Choroid plexus epithelial cell (primary cell): ENCODE results near the gene NPLOC4.

ENCODE experiments used
- DNase-seq: peaks from one replicate; pipeline ENCODE4 v3.0.0-alpha.2; 2010; ENCODE audit warnings: low read depth
- H3K4me3 ChIP-seq: 2 replicates; pipeline ENCODE4 v1.5.1; 2011; ENCODE audit warnings: low read depth, mild to moderate bottlenecking, control low read depth, low read length, moderate library complexity
- TF ChIP-seq, protein P1 (sequence below): conservative IDR thresholded peaks from 2 replicates; pipeline ENCODE4 v1.5.1; 2011; ENCODE audit warnings: low read depth, mild to moderate bottlenecking, control low read depth, inconsistent platforms, low read length, moderate library complexity

The NPLOC4 gene

DNA sequence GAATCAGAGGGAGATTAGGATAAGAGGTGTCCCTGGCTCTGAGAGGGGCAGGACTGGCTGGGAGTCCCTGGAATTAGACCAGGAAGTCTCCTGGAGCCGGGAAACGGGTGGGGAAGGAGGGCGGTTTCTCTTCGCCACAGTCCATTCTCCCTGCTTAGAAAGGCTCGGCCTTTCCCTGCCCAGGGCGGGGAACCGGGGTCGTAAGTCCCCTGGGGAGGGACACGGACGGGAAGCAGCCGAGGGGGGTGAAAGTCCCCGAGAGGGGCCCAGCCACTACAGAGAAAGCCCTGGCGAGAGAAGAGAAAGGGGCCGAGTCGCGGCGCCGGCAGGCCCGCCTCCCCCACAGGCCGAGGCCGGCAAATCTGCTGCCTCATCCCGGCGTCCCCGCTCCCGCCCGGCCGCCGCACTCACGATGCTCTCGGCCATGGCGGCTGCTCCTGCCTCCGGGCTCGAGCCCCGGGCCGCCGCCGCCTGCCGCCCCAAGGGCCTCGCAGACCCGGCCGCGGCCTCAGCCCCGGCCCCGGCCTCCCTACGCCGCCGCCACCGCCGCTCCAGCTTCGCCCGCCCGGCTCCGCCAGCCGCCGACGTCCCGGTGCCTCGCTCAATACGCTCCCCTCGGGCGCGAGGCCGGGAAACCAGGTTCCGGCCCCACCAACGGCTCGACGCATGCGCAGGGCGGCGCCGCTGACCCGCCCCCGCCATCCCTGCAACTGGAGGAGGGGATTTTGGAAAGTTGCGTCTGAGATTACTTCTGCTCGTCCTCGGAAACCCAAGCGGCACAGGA, at the start of gene NPLOC4, which contains the start of gene TSPAN10:
Gene NPLOC4 (minus strand): TSS at position 608 of the 784 bp plus-strand sequence. CDS start 182 bp downstream, at position 426.
Gene TSPAN10 (plus strand): TSS at position 692 of the 784 bp plus-strand sequence. CDS start 5,217 bp downstream, outside the sequence.
- TF ChIP-seq, protein P1, sequence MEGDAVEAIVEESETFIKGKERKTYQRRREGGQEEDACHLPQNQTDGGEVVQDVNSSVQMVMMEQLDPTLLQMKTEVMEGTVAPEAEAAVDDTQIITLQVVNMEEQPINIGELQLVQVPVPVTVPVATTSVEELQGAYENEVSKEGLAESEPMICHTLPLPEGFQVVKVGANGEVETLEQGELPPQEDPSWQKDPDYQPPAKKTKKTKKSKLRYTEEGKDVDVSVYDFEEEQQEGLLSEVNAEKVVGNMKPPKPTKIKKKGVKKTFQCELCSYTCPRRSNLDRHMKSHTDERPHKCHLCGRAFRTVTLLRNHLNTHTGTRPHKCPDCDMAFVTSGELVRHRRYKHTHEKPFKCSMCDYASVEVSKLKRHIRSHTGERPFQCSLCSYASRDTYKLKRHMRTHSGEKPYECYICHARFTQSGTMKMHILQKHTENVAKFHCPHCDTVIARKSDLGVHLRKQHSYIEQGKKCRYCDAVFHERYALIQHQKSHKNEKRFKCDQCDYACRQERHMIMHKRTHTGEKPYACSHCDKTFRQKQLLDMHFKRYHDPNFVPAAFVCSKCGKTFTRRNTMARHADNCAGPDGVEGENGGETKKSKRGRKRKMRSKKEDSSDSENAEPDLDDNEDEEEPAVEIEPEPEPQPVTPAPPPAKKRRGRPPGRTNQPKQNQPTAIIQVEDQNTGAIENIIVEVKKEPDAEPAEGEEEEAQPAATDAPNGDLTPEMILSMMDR = no peak
- peak; percentile 87 for DNase-seq
- peak within 1 kb of the TSS; percentile 84 for H3K4me3 ChIP-seq

DNA sequence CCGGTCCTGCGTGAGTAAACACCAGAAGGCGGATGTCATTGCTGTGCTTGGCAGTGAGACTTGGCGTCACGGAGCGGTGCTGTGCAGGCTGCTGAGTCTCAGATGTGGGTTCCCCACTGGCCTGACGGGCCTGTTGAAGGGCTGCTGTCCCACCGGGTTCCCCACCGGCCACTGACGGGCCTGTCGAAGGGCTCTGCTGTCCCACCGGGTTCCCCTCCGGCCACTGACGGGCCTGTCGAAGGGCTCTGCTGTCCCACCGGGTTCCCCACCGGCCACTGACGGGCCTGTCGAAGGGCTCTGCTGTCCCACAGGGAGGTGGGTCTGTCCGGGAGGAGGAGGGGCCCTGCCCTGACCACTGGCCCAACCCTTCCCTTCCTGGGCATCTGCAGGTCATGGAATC, 49.7 kb upstream of the NPLOC4 start:
- no peak for DNase-seq
- no peak overlapping the region for H3K4me3 ChIP-seq
- TF ChIP-seq, protein P1 = no peak

DNA sequence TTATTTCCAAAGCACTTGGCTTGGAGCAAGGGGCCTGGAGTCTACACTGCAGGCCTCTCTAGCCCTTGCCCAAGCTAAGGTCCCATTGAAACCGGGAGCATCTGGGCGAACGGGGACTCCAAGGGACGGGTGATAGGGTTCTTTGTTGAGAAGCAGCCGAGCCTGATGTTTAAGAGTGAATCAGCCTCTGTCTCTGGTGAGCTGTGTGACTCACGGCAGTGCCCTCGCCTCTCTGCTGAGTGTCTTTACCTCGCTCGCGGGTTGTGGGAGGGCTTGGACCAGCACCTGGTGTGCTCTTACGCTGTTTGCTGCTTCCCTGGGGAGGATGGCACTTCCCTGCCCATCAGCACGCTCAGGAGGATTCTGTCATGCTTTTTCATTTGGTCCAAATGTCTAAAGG, 48.2 kb upstream of the NPLOC4 start:
- peak; percentile 61 for DNase-seq
- H3K4me3 ChIP-seq = peak overlapping the region; percentile 76
- TF ChIP-seq, protein P1 = no peak

DNA sequence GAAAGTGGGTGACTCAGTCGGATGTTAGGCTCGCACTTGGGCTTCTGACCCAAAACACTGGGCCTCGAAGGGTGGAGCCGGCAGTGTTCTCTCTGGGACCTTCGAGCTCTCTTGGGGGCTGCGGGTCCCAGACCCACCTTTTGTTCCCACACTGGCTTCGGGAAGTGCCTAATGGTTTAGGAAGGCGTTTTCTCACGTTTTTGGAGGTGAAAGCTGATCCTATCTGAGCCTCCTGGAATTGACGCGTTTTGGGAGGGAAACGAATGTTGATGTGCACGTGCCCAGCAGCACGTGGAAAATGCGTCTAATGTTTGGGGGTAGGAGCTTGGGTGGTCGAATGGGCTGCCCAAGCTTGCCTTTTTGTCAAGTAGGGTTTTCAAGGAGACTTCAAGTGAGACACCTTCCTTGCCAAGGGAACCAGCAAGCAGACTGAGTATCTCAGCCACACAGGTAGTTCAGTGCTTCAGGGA, 47.6 kb upstream of the NPLOC4 start:
- TF ChIP-seq, protein P1 = no peak
- DNase-seq = no peak
- peak overlapping the region; percentile 76 for H3K4me3 ChIP-seq

DNA sequence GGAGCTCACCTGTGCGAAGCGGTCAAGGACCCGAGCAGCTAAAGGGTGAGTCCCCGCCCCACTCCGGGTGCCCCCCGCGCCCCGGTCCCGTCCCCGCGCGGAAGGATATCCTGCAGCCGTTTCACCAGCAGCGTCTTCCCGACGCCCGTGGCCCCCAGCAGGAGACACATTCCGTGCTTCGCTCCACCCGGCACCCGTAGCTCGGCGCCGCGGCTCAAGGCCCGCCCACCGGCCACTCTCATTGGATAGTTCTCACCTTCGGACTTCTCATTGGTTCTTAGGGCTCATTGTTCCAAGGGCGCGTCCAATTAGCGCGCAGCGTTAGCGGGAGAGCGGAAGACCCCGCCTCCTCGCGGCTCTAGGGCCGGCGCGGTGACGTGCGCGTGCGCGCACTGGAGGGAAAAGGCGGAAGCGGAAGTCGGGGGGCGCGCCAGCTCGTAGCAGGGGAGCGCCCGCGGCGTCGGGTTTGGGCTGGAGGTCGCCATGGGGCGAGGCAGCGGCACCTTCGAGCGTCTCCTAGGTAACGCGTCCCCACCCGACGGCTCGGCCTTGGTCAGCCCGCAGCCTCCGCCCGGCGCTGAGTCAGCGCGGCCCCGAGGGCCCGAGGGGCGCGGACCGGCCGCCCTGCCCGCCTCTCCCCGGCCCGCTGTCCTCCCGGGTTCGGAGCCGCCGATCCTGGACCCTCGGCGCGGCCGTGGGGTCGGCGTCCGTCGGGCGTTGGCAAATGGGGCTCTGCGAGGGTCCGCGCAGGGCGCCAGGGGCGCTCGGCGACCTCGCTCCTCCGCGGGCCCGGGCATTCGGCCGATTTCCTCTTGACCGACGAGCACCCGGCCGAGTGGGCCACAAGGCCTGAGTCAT, 46.9 kb upstream of the NPLOC4 start, which contains the start of the genes ARL16 and HGS:
Gene ARL16 (minus strand): TSS at position 214 of the 858 bp plus-strand sequence. CDS start 44 bp downstream, at position 170.
Gene HGS (plus strand): TSS at position 428 of the 858 bp plus-strand sequence. CDS start 56 bp downstream, at position 484.
- DNase-seq = peak; percentile 99
- H3K4me3 ChIP-seq = peak within 1 kb of the TSS; percentile 76
- TF ChIP-seq, protein P1 = no peak

DNA sequence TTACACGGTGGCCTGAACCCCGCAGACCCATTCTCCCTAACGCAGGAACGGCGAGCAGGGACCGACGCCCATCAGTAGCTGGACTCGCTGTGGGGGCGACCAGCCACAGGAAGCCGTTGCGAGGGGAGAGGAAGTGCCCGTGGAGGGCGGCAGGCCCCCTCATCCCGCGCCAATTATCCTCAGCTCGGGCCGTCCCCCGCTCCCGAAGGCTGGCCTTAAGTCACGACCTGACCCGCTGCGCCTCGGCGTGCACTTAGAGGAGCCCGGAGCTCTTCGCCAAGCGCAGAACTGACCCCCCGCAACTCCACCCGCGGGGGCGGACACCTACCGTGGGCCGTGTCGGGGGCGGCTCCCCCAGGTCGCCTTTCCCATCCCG, 46.3 kb upstream of the NPLOC4 start:
- TF ChIP-seq, protein P1 = no peak
- no peak for DNase-seq
- H3K4me3 ChIP-seq = peak overlapping the region; percentile 73
